Naive B cell (primary cell): ENCODE measurements around the gene KAT2B. TPM values are rescaled to one million over a fixed set of nuclear protein-coding genes. Genes with fewer than 3 reads are reported as not detected.

Experiments
- ATAC-seq, 2 donors: fragments of 150-1000 bp; cut with Tn5 transposase; 2 replicates each; pipeline ENCODE4 v1.10.0; 2021; ENCODE audit warnings: low read depth in 2 of 2, mild to moderate bottlenecking in 2 of 2, moderate library complexity in 2 of 2
- DNase-seq: peaks from one replicate; pipeline ENCODE4 v3.0.0; 2022
- H3K27ac Mint-ChIP-seq, 6 donors: one replicate each; pipeline ENCODE4 v1.8.0; 2020 to 2022; ENCODE audit warnings: mild to moderate bottlenecking in 6 of 6, mixed read lengths in 6 of 6, moderate library complexity in 5 of 6, inconsistent platforms in 2 of 6
- H3K27me3 Mint-ChIP-seq, 3 donors: one replicate each; pipeline ENCODE4 v1.8.0; 2021 to 2022; ENCODE audit warnings: mixed read lengths in 3 of 3, mild to moderate bottlenecking in 1 of 3
- H3K36me3 Mint-ChIP-seq, 2 donors: one replicate each; pipeline ENCODE4 v1.8.0; 2020 to 2022; ENCODE audit warnings: mixed read lengths in 2 of 2, inconsistent platforms in 1 of 2, mild to moderate bottlenecking in 1 of 2
- H3K4me1 Mint-ChIP-seq, 3 donors: one replicate each; pipeline ENCODE4 v1.8.0; 2020 to 2022; ENCODE audit warnings: mixed read lengths in 3 of 3, inconsistent platforms in 1 of 3, mild to moderate bottlenecking in 1 of 3, moderate library complexity in 1 of 3
- H3K4me3 Mint-ChIP-seq, 8 donors: one replicate each; pipeline ENCODE4 v1.8.0; 2020 to 2022; ENCODE audit warnings: mild to moderate bottlenecking in 8 of 8, mixed read lengths in 8 of 8, moderate library complexity in 8 of 8, inconsistent platforms in 2 of 8
- H3K9me3 Mint-ChIP-seq, 7 donors: one replicate each; pipeline ENCODE4 v1.8.0; 2020 to 2022; ENCODE audit warnings: mixed read lengths in 7 of 7, mild to moderate bottlenecking in 5 of 7, inconsistent platforms in 2 of 7, moderate library complexity in 1 of 7
- polyA plus RNA-seq, 6 donors: library from polyadenylated mRNA; unstranded; fragments of 300-500 nt; fragmentation: Illumina TruSeq; gene quantifications; one replicate each; pipeline ENCODE4 v1.2.3, GENCODE V29; 2021; ENCODE audit warnings: low read depth in 6 of 6

Gene KAT2B
- polyA plus RNA-seq, 6 donors from 2014 or later, result 3.5 to 9.2 (median 4.9) TPM

- ATAC-seq (no peak), DNase-seq (no peak)
- Mint-ChIP-seq H3K4me1 (peaks cover 0 to 7% (median 5%) of the 10 kb centered on the region in 3 donors), H3K36me3 (peaks cover 2 to 9% of the 10 kb centered on the region in 2 donors), H3K27ac (no peak overlapping the region), H3K27me3 (no peaks in the 10 kb centered on the region), H3K9me3 (peaks cover 0 to 7% (median 3%) of the 10 kb centered on the region in 7 donors), H3K4me3 (no peak overlapping the region)
These were observed 160.9 kb downstream of the KAT2B start for GRCh38 chr3:20201143-20201542.

Other genes with a start within 250 kb of the KAT2B start
- 1 to 10 TPM in 2 of 6 donors, under 1 TPM in 2, not detected in 2; 0.74 to 2.5 (median 1.4) TPM for gene EFHB, start 106.2 kb upstream of the KAT2B start, polyA plus RNA-seq
- gene RAB5A, start 93.3 kb upstream of the KAT2B start, polyA plus RNA-seq, result 10 to 100 TPM; 22.6 to 42.0 (median 35.5) TPM
- 1 to 10 TPM in 3 of 6 donors, under 1 TPM in 2, not detected in 1; 0.71 to 1.1 (median 1.0) TPM for gene PP2D1, start 28.2 kb upstream of the KAT2B start, polyA plus RNA-seq
- 10 to 100 TPM; 10.1 to 19.8 (median 12.1) TPM for gene SGO1, start 145.8 kb downstream of the KAT2B start, polyA plus RNA-seq